HG03045 (cell line): Measurements from ENCODE around the gene CUX1.
"Not testable (repeated sequence)": the region's sequence is repeated elsewhere in the genome, so short reads cannot be mapped to it uniquely, and the experiment has no call there.

Experiments
- ATAC-seq: cut with Tn5 transposase; IDR thresholded peaks from one replicate; pipeline ENCODE4 v1.9.1; 2021; ENCODE audit warnings: mild to moderate bottlenecking, moderate library complexity; ENCODE audit not compliant: unreplicated experiment

The CUX1 gene

DNA sequence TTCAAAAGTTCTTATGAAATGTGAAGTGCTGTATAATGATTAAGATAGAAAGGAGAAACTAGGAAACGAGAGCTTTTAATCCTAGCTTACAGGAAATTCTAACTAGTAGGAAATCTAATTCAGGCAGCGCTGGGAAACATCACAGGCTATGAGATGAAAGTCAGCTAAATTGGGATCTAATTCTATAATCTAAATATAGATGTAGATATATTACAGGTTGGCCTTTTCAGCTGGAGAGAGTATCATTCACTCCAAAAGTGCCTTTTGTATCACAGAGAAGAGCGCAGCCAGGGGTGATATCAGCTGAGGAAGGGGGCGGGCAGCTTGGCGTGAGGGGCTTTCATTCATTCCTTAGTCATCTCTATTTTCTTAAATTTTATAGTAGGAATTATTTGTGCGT lies 157.0 kb downstream of the CUX1 start:
- no peak for ATAC-seq

DNA sequence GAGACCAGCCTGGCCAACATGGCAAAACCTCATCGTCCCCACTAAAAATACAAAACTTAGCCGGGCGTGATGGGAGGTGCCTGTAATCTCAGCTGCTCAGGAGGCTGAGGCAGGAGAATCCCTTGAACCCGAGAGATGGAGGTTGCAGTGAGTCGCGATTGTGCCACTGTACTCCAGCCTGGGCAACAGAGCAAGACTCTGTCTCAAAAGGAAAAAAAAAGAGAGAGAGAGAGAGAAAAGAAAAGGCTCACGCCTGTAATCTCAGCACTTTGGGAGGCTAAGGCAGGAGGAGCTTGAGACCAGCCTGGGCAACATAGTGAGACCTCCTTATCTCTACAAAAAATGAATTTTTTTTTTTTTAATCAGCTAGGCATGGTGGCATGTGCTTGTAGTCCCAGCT lies 157.6 kb downstream of the CUX1 start:
- no peak for ATAC-seq

DNA sequence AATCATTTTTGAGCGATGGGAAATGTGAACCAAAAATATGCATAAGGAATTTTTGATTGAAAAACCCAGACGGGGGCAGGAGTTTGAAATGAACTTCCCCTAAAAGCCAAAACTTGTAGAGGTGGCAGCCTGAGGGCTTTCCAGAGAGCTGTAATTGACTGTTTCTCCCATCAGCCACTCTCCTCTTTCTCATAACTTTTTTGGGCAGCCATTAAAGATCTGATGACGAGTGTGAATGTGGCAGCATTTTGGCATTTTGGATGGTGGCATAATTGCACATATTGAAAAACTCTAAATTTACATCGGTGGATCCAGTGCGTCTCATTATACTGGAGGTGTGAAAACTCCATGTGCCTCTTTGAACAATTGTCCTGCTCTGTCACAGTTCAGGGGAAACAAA lies 159.0 kb downstream of the CUX1 start:
- no peak for ATAC-seq

DNA sequence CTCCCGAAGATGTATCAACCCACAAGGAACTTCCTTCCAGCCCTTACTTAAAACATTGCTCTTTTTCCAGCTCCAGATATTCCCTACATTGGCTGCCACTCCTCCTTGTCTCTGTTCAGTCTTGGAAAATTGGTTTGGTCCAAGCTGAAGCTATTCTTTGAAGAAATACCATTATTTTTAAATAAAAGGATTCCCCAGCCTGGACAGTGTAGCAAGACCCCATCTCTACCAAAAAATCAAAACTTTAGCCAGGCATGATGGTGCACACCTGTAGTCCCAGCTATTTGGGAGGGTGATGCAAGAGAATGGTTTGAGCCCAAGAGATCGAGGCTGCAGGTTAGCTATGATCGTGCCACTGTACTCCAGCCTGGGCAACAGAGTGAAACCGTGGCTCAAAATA lies 159.8 kb downstream of the CUX1 start:
- no peak for ATAC-seq

DNA sequence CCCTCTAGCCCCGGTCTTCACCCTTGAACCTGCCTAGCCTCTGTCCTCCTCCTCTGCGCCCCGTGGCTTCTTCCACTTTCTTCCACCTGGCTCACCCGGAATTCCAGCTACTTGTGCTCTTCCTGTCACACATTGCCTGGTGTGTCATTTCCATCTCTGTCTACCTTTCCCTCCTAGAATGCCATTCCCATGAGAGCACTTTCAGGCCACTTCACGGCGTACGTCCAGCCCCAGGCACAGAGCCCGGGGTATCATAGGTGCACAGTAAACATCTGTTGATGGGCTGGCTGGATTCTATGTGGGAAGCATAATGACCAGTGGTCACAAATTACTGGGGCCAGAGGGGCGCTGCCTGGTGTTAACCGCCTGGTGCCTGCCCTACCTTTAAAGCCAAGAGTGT lies 161.3 kb downstream of the CUX1 start:
- ATAC-seq = no peak

DNA sequence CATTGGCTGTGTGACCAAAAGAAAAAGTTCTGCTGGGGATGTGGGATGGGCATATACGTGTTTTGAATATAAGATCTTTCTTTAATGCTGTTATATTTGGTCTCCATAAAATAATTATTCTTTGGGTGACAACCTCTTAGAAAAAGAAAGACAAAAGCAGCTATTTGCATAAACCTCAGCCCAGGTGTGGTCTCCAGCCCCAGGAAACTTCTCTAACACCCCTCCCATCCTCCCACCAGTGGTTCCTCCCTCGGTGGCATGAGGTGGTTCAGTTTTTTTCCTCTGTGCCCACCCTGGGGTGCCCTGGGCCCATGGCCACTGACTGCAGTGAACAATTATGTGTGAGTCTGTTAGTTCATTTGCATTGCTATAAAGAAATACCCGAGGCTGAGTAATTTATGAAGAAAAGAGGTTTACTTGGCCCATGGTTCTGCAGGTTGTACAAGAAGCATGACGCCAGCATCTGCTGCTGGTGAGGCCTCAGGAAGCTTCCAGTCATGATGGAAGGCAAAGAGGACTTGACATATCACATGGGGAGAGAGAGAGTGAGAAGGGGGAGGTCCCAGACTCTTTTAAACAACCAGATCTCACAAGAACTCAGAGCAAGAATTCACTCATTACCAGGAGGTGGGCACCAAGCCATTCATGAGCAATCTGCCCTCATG lies 165.9 kb downstream of the CUX1 start:
- no peak for ATAC-seq

DNA sequence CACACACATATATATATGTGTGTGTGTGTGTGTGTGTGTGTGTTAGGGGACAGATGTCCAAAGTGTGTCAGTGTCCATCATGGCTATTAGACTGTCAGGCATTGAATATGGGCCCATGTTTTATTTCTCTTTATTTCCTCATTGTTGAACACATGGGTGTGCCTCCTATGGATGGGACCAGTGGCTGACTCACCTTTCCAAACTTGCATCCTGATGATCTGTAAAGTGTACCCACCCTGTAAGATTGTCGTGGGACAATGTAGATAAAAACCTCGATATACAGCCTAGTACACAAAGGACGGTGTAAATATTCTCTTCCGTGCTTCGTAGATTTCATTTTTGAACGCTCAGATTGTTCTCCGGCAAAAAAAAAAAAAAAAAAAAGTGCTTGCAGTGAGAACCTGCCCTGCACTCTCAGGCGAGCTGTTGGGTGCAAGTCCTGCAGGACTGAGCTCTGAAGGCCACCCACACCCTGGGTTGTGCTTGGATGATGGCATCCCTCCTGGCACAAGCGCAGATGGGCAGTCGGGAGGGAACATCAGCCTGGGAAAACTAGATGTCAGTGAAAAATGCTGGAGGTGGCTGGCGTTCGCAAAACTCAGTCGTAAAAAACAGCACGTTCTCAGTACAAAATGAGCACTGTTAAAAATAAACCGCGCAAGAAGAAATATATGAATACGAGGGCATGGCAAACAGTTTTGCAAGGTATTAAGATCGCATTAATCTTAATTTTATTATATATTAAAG lies 166.9 kb downstream of the CUX1 start:
- no peak for ATAC-seq

DNA sequence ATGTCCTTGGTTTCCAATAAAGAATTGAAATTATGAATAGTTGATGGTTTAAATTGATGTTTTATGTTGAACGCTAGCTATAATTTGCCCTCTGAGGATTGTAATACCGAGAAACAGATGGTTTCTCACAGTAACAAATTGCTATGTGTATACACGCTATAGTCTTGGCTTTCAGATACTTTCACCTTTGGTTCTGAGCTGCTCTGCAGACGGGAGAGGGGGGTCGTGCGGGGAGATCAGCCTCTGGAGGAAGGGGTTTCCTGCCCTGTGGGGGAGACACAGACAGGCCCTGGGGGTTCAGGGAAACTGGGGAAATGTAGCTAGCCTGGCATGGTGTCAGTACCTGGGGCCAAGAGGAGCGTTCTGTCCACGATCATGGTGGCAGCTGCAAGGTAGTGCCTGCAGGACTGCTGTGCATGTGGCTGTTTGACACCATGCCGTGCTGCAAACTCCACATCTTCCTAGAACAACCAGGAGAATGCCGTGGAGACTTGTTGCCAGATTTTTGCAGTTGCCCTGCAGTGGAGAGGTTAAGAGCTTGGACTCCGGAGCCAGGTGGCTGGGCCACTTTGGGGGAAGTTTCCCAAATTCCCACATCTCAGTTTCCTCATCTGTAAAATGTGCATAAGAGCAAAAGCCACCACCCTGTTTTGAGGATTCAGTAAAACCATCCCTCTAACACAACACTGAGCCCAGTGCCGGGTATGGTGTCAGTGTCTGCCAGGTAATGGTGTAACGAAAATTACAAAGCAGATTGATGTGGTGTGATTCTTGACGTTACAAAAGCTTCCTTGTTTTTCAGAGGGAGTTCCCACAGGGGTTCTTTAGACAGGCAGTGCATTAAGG lies 167.9 kb downstream of the CUX1 start:
- no peak for ATAC-seq

DNA sequence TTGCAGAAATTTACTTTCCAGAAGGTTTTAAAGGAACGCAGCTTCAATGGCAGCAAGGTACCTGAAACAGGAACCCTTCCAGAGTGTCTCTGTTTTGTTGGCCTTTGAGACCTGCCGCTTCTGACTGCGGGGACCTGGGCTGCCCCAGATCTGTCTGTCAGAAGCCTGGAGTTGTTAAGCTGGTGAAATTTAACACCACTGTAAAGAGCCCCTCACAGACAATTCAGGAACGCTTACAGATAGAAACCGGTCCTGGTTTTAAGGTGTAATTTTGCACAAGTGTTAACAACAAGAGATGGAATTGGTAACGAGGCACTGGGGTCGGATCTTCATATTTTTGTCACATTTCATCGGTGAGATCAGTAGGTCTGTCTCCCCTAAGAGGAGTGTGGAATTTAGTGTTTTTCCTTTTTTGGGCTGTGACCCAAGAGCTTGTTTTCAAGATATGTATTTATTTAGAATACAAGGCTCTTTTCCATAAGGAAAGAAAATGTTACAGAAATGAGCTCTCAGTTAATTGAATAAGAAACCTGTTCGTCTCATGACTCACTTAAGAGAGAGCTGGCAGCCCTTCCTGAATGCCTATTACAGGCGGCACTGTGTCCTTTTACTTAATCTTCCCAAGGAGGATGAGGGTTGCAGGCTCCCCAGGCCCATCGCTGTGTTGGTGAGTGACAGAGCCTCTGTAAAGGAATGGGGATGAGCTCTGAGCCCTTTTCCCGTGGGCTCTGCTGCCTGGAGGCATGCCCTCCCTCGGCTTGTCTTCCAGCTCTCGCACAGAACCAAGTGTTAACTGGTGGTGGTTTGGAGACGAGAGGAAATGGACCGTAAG lies 168.7 kb downstream of the CUX1 start:
- no peak for ATAC-seq

DNA sequence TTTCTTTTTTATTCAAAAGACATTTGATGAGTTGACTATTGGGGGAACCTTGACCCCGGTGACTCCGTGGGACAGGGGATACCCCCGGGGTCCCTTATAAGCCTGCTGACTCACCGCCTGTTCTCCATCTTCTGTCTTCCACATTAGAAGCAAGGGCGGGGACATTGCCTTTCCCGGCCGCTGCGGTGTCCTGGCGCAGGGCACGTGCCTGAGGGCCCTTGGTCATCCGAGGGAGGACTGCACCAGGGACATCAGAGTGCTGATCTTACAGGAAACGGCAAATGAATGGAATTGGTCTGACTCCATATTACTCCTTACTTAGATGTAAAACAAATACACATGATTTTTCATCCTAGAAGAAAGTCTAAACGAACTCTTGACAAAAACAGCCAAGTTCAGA lies 170.1 kb downstream of the CUX1 start:
- ATAC-seq = no peak

DNA sequence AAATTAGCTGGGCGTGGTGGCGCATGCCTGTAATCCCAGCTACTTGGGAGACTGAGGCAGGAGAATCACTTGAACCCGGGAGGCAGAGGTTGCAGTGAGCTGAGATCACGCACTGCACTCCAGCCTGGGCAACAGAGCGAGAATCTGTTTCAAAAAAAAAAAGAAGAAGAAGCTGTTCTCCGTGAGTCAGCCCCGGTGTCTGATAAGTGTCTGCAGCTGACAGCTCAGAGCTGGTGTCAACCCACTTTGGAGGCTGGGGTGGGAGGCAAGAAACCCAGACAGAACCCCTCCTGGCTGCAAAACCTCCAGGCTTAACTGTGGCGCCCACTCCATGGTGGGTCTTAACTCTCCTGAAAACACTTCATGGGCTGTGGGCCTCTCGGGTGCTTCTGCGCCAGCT lies 170.6 kb downstream of the CUX1 start:
- ATAC-seq = not testable (repeated sequence)

DNA sequence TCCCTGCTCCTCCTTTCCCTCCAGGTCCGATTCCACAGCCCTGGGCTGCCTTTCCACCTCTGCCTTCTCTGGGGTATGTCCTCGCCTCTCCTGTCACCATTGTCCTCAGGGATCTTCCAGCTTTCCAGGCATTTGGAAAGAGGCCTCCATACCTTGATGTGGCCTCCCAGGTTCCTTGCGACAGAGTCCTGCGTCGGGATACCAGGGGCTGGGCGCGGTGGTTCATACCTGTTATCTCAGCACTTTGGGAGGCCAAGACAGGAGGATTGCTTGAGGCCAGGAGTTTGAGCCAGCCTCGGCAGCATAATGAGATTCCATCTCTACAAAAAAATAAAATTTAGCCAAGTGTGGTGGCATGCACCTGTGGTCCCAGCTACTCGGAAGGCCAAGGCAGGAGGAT lies 171.1 kb downstream of the CUX1 start:
- ATAC-seq = no peak

DNA sequence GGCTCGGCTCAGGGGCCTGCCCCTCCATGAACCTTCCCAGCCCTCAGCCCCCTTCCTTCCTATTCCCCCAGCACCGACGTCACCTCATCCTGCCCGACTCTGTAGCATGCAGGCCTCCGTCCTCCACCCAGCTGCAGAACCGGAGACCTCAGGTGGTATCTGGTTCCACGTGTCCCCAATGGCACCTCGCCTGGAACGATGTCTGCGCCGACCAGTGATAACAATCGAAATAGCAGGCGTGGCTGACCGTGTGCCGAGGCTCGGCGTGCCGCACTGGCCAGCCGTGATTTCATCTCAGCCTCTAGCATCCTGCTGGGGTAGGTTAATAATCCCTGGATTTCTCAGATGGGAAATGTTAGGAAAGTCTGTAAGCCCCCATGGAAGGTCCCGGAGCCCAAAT lies 171.7 kb downstream of the CUX1 start:
- no peak for ATAC-seq

DNA sequence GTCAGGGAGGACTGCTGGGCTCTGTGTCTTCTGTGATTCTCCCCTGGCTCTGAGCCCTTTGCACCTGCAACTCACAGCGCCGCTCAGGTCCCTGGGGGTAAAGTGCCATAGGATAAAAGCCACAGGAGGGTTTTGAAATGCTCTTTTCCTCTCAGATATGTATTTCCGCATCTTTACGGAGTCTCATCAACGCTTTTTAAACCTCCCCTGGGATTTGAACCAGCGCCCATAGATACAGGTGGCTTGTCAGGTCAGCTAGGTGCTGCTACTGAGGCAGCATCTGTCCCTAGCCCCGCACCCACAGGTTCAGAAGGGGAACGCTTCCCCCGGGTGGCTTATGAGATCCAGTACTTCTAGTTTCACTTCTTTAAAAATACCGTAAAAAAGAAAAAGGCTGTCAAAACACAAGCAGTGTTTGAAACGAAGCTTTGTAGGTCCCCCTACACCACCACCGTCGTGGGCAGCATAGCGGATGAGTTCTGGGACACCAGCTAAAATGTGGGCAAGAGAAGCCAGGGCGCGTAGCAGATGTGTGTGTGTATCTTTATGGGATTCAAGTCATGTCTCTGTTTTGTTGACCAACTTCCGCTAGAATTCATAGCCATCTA lies 173.5 kb downstream of the CUX1 start:
- ATAC-seq = peak; percentile 80

DNA sequence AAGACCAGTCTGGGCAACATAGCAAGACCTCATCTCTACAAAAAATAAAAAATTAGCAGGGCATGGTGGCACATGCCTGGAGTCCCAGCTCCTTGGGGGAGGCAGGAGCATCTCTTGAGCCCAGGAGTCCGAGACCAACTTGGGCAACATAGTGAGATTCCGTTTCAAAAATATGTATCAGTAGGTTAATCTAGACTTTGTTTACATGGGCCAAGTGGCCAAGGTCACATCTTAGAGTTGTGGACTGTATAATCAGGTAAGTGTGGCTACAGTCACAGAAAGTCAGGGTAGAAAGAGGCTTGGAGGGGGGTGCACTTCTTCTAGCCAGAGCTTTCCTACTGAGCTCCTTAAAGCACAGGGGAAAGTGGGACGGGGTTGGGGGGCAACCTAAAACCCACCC lies 174.4 kb downstream of the CUX1 start:
- ATAC-seq = no peak

DNA sequence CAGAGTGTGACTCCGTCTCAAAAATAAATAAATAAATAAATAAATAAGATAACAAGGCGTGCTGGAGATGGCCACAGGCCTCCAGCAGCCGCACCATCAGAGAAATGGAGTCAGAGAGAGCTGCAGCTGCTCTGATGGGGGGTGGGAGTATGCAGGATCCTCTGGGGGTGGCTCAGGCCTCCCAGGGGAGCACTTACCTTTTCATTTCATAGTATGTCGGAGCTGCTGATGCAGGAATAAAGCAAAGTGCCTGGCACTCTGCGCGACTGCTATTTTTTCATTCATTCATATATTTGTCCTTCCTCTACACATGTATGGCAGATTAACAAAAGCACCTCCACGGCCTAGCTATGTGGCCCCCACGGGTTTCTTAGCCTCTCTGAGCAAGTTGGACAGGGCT lies 175.9 kb downstream of the CUX1 start:
- ATAC-seq = no peak

DNA sequence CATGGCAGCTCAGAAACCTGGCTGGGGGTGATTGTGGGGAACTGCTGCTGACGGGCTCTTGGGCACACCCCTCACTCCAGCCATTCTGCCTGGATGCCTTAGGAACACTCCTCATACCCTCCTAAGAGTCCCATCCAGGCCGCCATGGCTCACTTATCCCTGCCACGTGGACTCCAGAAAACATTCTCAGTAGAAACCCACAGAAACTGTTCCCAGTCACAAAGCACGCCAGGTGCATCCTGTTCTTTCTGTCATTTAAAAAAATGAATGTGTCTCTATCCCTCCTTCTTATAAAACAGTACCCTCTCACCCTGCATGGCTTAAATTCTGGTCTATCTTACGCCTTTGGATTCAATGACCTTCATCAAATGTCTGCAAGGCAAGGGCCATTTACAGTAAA lies 177.7 kb downstream of the CUX1 start:
- ATAC-seq = no peak

DNA sequence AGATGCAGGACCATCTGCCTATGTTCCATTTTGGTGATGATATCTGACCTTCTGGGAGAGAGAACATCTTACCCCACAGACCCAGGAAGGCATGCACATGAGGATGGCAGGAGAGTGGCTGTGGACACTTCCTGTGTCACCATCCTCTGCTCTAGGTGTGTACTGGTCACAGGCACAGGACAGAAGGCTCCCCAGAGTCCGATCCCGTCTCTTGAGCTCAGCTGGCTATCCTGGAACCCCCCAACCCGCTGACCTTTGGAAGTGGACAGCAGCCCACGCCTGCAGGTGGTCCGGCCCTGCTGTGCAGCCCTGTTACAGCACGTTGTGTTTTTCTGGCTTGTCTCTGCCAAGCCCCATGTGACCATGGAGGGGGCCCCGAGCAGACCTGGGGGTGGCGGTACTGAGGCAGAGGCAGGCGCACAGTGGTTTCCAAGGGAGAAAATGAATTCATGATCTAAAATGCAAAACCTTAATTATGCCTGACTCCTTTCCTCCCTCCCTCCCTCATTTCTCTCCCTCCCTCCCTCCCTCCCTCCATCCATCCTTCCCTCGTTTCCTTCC lies 178.8 kb downstream of the CUX1 start:
- no peak for ATAC-seq

DNA sequence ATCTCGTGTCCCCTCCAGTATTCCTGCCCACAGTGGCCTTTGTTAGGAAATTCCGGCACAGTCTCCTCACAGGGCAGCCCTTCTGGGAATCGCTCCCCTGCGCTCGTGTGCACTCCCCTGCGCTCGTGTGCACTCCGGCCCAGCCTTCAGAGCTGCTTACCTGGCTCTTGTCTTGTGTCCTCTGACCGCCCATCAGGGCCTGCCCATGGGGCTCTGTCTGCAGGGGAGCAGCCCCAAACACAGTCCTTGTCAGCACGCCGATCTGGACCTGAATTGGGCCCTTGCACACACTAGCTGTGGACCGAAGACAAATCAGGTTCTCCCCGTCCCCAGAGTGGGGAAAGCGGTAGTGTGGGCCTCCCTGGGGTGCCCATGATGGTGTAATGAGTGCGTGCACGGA lies 179.4 kb downstream of the CUX1 start:
- ATAC-seq = no peak
